Measurements from ENCODE around the gene TMEM174.
A peak's percentile ranks its signal among the peaks of the same experiment; 100 is the strongest.

TMEM174 gene

DNA sequence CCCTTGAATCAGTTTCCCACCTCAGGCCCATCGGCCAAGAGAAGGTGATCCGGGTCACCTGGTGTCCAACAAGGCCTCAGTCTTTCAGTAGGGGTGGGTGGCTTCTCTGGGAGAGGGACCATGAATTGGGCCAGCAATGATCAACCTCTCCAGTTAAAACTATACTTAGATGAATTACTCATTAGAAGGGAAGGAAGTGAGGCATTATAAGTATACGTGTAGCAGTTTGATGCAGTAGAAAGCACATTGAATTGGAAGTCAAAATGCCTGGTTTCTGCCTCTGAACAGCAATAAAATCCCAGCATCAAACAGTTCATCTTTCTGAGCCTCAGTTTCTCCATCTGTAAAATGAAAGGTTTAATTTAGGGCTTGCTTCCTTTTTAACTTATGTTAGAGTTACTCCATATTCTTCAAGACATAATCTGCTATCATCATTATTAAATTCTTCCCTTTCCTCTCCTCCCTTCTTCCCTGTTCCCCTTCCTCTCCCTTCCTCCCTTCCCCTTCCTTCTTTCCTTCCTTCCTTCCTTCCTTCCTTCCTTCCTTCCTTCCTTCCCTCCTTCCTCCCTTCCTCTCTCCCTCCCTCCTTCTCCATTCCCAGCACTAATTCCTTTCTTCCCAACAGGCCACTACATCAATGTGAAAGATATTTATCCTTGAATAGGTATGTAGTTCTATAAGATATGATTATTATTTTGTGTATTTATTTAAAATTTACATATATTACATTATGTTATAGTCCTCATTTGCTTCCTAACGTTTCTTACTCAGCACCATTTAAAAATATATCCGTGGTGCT, 18.6 kb upstream of the TMEM174 start:
- no peak for DNase-seq

DNA sequence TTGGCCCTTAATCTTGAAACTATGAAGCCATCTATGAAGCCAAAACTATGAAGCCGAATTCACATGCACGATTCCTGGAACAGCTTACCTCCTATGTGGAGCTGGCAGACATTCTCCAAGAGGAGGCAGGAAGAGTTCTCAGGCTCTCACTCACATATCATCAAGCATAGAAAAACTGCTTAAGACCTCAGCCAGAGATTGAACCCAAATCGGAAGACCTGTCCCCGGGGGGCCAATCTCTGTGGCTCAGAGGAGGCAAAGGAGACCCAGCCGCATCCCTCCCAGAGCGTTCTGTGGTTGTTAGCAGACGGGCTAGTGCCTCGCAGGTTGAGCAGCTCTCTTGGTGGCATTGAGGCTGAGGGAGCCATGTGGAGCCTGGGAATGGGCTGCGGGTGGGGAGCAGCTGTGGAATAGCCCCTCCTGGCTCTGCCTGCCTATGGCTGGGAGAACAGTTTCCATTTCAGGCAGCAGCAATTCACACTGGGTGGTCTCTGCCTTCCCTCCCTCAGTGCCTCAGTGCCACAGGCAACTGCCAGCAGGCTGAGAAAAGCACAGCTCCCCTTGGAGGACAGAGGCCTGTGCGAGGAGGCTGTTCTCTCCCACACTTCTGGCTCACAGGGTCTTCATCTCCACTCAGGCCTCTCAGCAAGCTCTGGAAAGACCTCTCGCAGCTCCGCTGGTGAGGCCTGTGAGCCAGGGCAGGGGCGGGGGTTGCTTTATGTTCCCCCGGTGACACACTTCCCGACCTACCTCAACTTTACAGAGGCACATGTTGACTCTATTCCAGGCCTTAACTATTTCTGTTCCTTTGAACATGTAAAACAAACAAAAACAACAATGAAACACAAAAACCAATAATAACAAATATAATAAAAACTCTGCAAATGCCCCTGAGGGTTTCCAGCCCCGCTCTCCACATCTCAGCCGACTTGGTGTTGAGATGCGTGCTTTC, 17.4 kb upstream of the TMEM174 start:
- DNase-seq: no peak

DNA sequence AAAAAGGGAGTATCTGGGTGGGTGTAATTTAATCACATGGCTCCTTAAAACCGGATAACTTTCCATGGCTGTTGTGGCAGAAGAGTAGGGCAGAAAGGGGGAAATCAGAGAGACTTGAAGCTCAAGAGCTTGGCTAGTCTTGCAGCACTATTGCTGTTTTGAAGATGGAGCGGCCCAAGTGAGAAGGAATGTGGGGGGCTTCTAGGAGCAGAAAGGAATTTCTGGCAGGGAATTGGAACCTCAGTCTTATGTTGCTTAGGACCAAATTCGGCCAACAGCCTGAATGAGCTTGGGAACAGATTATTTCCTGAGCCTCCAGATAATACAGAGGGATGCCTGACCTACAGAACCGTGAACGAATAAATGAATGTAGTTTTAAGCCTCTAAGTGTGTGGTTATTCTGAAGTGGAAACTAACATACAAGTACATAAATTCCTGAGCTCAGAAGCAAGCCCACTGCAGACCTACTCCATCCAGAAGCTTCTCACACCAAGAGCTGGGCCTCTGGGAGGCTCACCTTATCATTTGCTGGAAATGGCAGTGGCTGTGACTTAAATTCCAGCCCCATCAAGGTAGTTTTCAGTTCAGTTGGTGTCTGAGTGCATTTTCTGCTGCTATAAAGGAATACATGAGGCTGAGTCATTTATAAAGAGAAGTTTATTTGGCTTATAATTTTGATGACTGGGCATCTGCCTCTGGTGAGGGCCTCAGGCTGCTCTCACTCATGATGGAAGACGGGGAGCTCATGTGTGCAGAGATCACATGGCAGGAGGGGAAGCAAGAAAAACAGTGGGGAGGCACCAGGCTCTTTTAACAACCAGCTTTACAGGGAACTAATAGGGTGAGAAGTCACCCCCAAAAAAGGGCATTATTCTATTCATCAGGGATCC, 15.3 kb upstream of the TMEM174 start:
- DNase-seq: no peak

DNA sequence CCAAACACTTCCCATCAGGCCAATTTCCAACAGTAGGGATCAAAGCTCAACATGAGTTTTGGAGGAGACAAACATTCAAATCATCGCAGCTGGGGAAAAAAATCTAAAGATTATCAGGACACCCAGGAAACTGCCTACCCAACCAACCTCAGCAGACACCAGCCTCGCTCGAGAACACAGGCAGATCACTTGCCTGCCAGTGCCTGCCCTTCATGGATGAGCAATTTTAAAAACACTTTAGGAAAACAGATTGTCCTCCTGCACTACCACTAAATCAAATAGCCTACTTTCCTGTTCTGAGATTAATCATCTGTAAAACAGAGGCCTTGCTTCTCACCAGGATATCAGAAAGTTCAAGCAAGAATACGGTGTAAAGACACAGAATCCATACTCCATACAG, 14.7 kb upstream of the TMEM174 start:
- no peak for DNase-seq

DNA sequence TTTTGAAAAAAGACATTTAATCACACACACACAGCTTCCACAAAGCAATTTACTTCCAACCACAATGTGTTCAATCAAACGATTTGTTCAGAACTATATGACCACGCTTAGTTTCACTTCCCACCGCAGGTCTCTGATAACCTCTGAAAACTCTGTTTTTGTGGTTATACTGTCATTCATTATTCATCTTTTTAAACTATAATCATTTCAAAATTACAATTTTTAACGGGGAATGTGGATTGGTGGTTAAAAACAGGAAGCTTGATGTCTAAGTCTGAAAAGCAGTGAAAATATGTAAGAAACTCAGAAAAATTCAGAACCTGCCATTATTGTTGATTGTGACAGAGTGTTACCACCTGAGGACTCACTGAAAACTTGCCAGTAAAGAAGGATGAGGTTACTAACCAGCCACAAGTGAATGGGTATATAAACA, 12.7 kb upstream of the TMEM174 start:
- peak; percentile 30 for DNase-seq

DNA sequence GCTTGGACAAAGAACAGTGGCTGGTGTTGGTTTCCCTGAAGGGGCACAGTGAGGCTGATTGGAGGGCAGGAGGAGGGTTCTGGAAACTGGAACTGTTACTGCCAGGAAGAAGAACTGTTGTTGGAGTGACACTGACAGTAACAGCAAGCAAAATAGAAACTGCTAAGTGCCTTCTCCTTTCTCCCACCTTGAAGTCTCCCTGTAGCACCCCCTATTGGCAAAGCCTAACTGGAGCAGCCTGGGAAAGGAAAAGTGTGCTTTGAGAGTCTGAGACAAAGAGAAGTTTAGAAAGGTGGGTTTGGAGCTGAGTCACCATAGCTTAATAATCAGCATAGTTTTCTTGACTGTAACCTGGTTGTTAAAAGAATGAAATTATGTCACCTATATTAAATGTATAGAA, 2.5 kb upstream of the TMEM174 start:
- DNase-seq: no peak

DNA sequence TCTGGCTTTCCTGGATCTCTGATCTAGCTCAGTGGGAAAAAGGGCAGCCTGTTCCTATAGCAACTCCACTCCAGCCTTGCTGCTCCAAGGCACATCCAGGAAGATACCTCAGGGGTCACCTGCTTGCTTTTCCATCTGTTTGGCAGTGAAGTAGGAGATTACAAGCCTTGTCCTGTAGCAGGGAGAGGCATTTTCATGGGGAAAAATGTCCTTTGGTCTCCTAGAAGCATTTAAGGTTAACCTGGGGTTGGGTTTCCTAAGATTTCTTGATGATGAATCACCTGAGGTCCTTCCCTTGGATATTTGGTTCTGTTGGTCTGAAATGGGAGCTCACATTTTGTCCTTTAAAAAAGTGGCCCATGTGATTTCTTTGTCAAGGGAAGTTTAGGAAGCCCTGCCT, 1.5 kb upstream of the TMEM174 start:
- DNase-seq: no peak

DNA sequence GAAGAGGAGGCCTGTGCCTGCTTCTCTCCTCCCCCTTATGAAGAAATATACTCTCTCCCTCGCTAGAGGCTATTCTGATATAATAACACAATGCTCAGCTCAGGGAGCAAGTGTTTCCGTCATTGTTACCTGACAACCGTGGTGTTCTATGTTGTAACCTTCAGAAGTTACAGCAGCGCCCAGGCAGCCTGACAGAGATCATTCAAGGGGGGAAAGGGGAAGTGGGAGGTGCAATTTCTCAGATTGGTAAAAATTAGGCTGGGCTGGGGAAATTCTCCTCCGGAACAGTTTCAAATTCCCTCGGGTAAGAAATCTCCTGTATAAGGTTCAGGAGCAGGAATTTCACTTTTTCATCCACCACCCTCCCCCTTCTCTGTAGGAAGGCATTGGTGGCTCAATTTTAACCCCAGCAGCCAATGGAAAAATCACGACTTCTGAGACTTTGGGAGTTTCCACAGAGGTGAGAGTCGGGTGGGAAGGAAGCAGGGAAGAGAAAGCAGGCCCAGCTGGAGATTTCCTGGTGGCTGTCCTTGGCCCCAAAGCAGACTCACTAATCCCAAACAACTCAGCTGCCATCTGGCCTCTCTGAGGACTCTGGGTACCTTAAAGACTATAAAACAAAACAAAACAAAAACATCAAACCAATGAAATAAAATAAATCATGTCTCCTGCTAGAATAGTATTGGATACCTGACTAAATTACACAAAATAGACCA, 1.3 kb downstream of the TMEM174 start:
- DNase-seq: no peak

DNA sequence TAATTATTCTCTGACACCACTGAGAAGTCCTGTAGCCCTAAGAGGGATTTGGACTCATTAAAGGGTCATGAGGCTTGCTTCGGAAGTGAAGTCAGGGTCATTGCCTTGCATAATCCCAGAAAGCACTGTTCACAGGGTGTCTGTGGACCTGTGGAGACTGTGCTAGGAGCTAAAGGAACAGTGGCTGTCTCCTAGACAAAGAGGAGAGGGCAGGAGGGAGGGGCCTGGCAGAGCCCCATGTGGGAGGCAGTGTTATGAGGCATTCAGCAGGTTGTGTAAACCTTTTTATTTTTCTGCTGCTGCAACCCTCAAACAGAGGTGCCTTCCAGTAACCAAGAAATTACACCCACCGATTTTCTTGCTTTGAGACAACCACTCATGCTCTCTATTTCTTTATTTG, 3.3 kb downstream of the TMEM174 start:
- DNase-seq: no peak

DNA sequence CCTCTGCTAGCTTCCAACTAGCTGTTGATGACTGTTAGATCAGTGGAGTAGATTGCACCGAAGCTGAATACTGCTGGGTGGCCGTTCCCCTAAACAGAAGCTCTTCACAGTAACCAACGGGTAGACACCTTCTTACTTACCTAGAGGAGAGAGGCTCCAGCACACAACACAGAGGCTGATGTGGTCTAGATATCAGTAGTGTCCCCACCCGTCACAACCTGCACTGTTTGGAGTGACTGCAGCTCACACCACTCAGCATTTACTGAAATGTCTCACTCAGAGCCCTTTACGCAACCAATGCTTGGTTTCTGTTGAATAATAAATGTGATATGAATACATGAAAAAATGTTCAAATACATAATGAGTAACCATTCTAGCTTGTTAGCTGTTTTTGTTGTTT, 5.3 kb downstream of the TMEM174 start:
- DNase-seq: no peak

DNA sequence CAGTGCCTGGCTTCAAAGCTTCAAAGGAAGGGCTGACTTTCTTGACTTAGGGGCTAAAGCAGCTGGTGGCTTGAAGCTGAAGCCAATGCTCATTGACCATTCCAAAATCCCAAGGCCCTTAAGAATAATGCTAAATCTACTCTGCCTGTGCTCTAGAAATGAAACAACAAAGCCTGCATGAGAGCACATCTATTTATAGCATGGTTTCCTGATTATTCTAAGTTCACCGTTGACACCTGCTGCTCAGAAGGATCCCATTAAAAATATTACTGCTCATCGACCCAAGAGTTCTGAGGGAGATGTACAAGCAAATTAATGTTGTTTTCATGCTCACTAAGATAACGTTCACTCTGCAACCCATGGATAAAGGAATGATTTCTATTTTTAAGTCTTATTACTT, 6.7 kb downstream of the TMEM174 start:
- no peak for DNase-seq

DNA sequence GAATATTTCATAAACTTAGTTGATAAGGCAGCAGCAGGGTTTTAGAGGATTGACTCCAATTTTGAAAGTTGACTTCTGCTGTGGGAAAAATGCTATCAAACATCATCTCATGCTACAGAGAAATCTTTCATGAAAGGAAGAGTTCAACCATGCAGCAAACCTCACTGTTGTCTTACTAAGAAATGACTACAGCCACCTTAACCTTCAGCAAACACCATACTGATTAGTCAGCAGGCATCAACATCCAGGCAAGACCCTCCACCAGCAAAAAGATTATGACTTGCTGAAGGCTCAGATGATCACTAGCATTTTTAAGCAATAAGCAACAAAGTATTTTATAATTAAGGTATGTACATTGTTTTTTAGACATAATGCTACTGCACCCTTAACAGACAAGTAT, 7.6 kb downstream of the TMEM174 start:
- DNase-seq: no peak

DNA sequence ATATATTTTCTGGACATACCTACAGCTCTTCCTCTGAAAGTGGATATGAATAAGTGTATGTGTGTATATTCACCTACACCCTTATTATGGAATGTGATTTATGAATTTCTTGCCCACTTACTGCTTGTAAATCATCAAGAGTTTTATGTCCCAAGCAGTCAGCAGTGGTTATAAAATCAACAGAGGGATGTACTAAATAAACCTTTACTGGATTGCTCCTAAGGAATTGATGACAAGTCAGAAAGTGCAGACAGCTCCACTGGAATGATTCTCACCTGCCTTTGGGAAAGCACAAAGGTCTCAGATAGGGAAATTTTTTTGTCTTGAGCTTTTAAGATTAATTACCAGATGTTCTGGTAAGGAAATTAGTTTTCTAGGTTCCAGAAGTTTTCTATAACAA, 9.3 kb downstream of the TMEM174 start:
- no peak for DNase-seq

DNA sequence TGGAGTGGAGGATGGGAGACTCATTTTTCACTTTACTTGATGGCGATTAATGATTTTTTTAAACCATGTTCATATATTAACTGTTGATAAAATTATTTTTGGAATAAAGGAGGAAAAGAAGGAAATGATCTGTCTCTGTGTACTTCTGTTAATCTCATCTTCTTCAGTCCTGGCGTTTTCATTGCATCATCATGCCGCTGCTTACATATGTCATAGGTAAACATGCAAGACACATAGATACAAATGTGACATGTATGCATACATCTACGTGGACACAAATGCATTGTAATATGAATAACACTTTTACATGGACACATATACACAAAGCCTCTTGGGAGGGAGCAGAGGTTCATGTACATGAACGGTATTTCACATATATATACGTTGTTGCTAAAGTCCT, 10.0 kb downstream of the TMEM174 start:
- no peak for DNase-seq

DNA sequence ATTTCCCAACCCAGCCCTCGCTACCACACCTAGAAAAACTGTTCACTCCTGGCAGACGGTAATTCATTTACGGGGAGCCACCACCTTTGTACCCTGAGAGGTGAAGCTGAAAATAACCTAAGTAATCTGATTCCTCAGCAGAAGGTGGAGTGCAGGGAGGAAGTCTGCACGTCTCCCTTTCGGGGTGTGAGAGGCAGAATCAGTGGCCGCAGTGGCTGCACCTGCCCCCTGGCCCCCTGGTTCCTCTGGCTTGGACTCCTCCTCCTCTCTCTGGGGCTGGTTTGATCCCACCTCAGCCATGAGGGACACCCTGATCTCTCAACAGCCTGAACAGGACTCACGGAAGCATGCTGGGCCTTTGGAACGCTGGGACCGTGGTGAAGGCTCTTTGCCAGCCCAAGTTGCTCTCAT, 10.5 kb downstream of the TMEM174 start:
- DNase-seq: no peak

DNA sequence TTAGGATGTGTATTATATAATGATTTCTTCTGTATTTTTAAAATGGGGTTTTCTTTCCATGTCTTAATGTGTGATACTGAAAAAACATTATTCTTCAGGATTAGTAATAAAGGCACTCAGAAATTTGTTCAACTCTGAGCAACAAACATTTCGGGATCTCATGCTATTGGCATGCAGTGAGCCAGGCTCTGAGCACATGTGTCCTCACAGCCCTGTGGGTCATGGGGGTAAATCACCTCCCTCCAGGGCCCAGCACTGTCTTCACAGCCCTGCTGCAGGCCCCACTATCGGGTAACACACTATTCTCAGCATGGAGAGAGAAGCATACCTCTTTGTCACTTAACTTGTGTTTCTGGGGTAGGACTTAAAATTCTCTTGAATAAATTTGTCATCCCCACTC, 14.0 kb downstream of the TMEM174 start:
- DNase-seq: no peak

DNA sequence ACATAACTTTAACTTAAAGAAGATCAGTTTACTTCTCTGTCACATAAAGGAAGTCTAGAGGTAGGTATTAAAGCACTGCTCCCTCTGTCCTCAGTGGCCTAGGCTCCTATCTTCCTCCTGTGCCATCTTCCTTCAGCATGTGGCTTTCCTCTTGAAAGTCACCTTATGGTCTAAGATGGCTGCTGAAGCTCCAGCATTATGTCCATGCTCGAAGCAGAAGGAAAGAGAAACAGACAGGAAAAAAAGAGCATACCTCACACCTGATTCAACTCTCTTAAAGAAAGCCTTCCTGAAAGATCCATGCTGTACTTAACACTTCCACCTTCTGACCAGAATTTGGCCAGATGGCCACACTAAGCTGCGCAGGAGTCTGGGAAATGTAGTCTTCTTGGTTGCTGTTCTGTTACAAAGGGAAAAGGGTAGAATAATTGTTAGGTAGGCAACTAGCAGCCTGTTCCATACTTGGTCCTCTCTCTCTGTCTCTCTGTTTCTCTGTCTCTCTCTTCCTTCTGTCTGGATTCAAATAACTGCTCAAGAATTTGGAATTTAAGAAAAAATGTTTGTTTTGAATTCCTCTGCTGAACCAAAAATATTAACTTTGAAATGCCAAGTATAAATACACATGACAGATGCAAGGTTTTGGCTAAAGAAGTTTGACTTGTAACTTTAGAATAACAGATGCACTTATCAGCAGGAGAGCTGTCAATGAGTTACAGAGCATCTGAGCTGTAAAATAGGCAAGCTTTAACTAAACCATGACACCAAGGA, 16.0 kb downstream of the TMEM174 start:
- DNase-seq: no peak

DNA sequence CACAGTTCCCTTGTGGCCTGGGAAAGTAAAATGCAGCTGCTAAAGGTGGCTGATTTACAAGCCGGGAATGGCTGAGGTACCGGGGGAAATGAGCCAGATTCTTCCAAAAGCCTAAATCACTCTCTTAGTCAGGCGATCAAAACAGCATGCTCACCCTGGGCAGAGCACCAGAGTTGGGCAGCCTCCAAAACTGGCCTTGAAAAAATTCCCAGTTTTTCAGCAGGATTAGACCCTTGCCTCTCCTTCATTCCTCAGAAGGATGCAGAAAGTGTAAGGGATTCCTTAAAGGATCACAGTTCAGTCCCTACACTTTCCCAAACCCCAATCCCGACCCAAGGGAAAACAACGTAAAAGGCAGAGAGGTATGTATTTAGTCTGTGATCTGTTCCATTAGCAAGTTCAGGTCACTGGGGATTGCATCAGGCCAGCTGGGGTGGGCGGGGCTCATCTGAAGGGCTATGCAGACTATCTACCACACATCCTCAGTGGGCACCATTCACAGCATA, 16.9 kb downstream of the TMEM174 start:
- no peak for DNase-seq

DNA sequence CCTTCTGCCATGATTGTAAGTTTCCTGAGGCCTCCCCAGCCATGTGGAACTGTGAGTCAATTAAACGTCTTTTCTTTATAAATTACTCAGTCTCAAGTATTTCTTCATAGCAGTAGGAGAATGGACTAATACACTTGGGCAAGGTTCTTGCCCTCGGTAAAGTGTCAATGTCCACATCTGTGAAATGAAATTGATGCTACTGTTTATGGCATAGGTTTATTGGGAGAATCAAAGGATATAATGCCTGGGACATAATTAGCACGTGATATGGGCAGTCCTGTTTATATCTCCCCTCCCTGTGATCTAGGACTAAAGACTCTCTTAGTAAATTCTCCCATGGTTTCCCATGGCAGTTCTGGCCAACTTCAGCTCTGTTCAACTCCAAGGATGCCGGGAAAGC, 19.4 kb downstream of the TMEM174 start:
- DNase-seq: no peak

DNA sequence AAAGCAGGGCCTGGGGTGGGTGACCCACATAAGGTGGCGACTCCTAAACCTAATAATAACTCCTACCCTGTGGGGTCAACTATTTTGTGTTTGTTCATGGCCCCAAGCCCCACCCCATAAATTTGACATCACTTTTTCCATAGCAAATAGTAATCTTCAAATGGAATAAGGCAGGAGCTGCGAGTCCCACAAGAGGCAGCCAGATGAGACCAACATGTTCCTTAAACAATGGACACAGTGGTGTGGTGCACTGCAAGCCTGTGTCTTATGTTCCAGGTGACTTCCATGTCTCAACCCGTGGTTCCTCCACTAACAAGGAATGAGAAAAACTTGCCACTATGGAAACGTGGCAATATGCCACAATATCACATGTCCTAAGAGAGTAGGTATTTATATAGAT, 20.6 kb downstream of the TMEM174 start:
- no peak for DNase-seq

DNA sequence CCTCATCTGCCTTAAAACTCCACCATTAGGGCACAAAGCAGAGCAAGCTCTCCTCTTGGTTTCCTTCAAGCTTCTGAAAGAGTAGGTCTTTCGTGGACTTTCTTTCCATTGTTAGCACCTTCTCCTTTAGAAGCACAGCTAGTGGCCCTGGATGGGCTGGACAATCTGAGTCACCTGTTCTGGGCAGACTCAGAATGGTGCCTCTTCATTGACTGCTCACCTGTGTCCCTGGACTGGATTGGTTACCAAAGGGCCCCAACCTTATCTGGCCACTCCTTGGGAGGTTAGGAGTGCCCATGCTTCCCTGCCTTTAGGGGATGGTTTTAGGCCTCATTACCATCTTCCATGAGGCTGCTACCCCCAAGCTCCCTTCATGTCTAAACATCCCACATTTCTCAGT, 23.2 kb downstream of the TMEM174 start:
- DNase-seq: no peak
